ENCODE data around the gene ZDHHC21. TPM values are rescaled to one million over a fixed set of nuclear protein-coding genes. Genes with fewer than 3 reads are reported as not detected.

Gene ZDHHC21
- total and polyA plus RNA-seq, 2 of the 8 experiments (the other 6 are each of a cell fraction or from before 2014, with no cell fraction given): 1.9 to 6.0 TPM

GRCh38 chr9:14618836-14619420 is 74.3 kb downstream of the ZDHHC21 start:
- Histone ChIP-seq H3K23me2 (ENCODE audit: low read depth, low read length) (no peaks in the 10 kb centered on the region), H2BK120ac (replicated peaks; ENCODE audit: low read depth, low read length) (no peak overlapping the region), H4K20me1 (replicated peaks in 1 of 2; ENCODE audit: control insufficient read depth in 1 of 2, insufficient read depth in 2 of 2, low read length in 2 of 2) (no peaks in the 10 kb centered on the region), H3K18ac (ENCODE audit: extremely low read depth, low read length) (no peak overlapping the region), H2BK5ac (ENCODE audit: low read depth, low read length) (no peak overlapping the region), H3K27ac (ENCODE audit: low read depth, low read length) (no peak overlapping the region), H3K4ac (replicated peaks; ENCODE audit: insufficient read length, low read depth, low read length) (no peak overlapping the region), H2BK20ac (ENCODE audit: low read length) (no peak overlapping the region), H3K56ac (replicated peaks; ENCODE audit: insufficient read length, low read depth, low read length) (no peak overlapping the region), H3K23ac (ENCODE audit: insufficient read length) (no peak overlapping the region), H3K79me1 (ENCODE audit: low read depth, low read length) (no peaks in the 10 kb centered on the region; the same call in 1 of the 2 replicates), H4K8ac (ENCODE audit: extremely low read depth, insufficient read depth, low read length) (no peak overlapping the region), H2AFZ (ENCODE audit: low read length) (no peak overlapping the region), H2BK12ac (ENCODE audit: low read depth, low read length) (no peak overlapping the region), H3K4me2 (ENCODE audit: insufficient read depth in 1 of 2, low read depth in 2 of 2, low read length in 2 of 2) (no peak overlapping the region), H4K5ac (ENCODE audit: insufficient read length, low read depth, low read length) (no peak overlapping the region), H2BK15ac (ENCODE audit: low read length) (no peak overlapping the region), H3K14ac (ENCODE audit: insufficient read length) (no peak overlapping the region), H3K27me3 (replicated peaks in 1 of 4; ENCODE audit: control insufficient read depth in 3 of 4, extremely low read depth in 1 of 4, insufficient read depth in 3 of 4, low read length in 3 of 4) (no peaks in the 10 kb centered on the region), H3K36me3 (ENCODE audit: control insufficient read depth in 2 of 4, insufficient read depth in 4 of 4, low read length in 3 of 4) (no peaks in the 10 kb centered on the region), H4K91ac (replicated peaks; ENCODE audit: insufficient read length, low read length) (no peak overlapping the region), H3K4me3 (ENCODE audit: extremely low read depth in 1 of 4, insufficient read depth in 2 of 4, low read depth in 3 of 4, low read length in 4 of 4) (no peak overlapping the region), H3K9ac (replicated peaks in 1 of 4; ENCODE audit: extremely low read depth in 1 of 4, low read depth in 3 of 4, low read length in 3 of 4) (no peak overlapping the region), H3K79me2 (ENCODE audit: control insufficient read depth in 1 of 2, insufficient read depth in 2 of 2, low read length in 2 of 2) (no peaks in the 10 kb centered on the region), H3K9me3 (ENCODE audit: insufficient read depth in 2 of 2, low read depth in 1 of 2, low read length in 1 of 2) (no peaks in the 10 kb centered on the region), H3K4me1 (replicated peaks in 1 of 4; ENCODE audit: control insufficient read depth in 3 of 4, insufficient read depth in 4 of 4, low read length in 3 of 4) (no peaks in the 10 kb centered on the region), H2AK5ac (ENCODE audit: low read depth, low read length) (no peak overlapping the region)
- DNase-seq (ENCODE audit: low read depth in 1 of 2, low spot score in 2 of 2): no peak
- WGBS, 2 experiments (ENCODE audit: extremely low coverage in 1 of 2, insufficient coverage in 1 of 2, insufficient read length in 1 of 2, insufficient replicate concordance in 2 of 2, low coverage in 1 of 2, low lambda C conversion rate in 2 of 2, missing lambda C conversion rate in 1 of 2): 97% methylated on average over 8 of the region's 8 CpGs; no CpG with 5 or more reads in 1 of the 2 experiments
- ChIA-PET POLR2A (ENCODE audit: partially characterized antibody) (no interaction called here), CTCF (ENCODE audit: partially characterized antibody) (interaction anchor here (0.8 to 1.0 kb wide), 2 partner anchors 43 to 177 kb away, joined by 3 read pairs; no protein-coding TSS in a partner anchor)
- FAIRE-seq: no peak
- no peak for TF ChIP-seq CTBP2 (IDR thresholded peaks at IDR 0.05; ENCODE audit: borderline replicate concordance, insufficient read depth, insufficient read length, low read length)
- no peak for TF ChIP-seq SP4 (IDR thresholded peaks at IDR 0.05; ENCODE audit: low read length)
- TF ChIP-seq SIRT6 (IDR thresholded peaks at IDR 0.05; ENCODE audit: low read length): no peak
- TF ChIP-seq CHD2 (IDR thresholded peaks at IDR 0.05; ENCODE audit: low read length): no peak
- TF ChIP-seq CTCF (IDR thresholded peaks at IDR 0.05; ENCODE audit: control extremely low read depth in 1 of 3, insufficient read depth in 1 of 3, low read depth in 1 of 3, low read length in 3 of 3): no peak
- TF ChIP-seq CBX5 (IDR thresholded peaks at IDR 0.05; ENCODE audit: low read depth, low read length): no peak
- TF ChIP-seq SIX5 (IDR thresholded peaks at IDR 0.05; ENCODE audit: low read depth, low read length): no peak
- no peak for TF ChIP-seq CBX8 (IDR thresholded peaks at IDR 0.05; ENCODE audit: borderline replicate concordance, low read depth, low read length)
- TF ChIP-seq HDAC2 (IDR thresholded peaks at IDR 0.05; ENCODE audit: borderline replicate concordance in 1 of 2, low read depth in 2 of 2, low read length in 2 of 2): no peak
- TF ChIP-seq TBP (IDR thresholded peaks at IDR 0.05; ENCODE audit: low read depth, low read length): no peak
- no peak for TF ChIP-seq MAFK (IDR thresholded peaks at IDR 0.05; ENCODE audit: low read depth, low read length)
- TF ChIP-seq CHD1 (IDR thresholded peaks at IDR 0.05; ENCODE audit: low read depth, low read length): no peak
